Activated CD4-positive, CD25-positive, alpha-beta regulatory T cell treated with anti-CD3 and anti-CD28 coated beads, Interleukin-2, amount 50 U/mL, for 72 hours (primary cell): ENCODE measurements around the gene GNAQ.

Experiments used
- DNase-seq: peaks from one replicate; pipeline ENCODE4 v3.0.0; 2021

GNAQ gene

GRCh38 chr9:77807846-77808750 is 223.5 kb downstream of the GNAQ start:
- no peak for DNase-seq

- no peak for DNase-seq
Observed at GRCh38 chr9:77807281-77807683, 224.3 kb downstream of the GNAQ start.

- DNase-seq = no peak
Observed at GRCh38 chr9:77806741-77807140, 224.9 kb downstream of the GNAQ start.

- no peak for DNase-seq
Observed at GRCh38 chr9:77805810-77806209, 225.8 kb downstream of the GNAQ start.

- DNase-seq = no peak
Observed at GRCh38 chr9:77803423-77803822, 228.2 kb downstream of the GNAQ start.

GRCh38 chr9:77802515-77803293 is 228.9 kb downstream of the GNAQ start:
- DNase-seq = no peak

- DNase-seq = no peak
Observed at GRCh38 chr9:77802064-77802463, 229.5 kb downstream of the GNAQ start.

- no peak for DNase-seq
Observed at GRCh38 chr9:77800924-77801551, 230.6 kb downstream of the GNAQ start.

GRCh38 chr9:77798140-77798539 is 233.5 kb downstream of the GNAQ start:
- DNase-seq = no peak

GRCh38 chr9:77794985-77795384 is 236.6 kb downstream of the GNAQ start:
- no peak for DNase-seq

GRCh38 chr9:77793849-77794248 is 237.8 kb downstream of the GNAQ start:
- no peak for DNase-seq

GRCh38 chr9:77789891-77790290 is 241.7 kb downstream of the GNAQ start:
- no peak for DNase-seq

- no peak for DNase-seq
Observed at GRCh38 chr9:77785341-77785740, 246.3 kb downstream of the GNAQ start.

GRCh38 chr9:77783518-77783917 is 248.1 kb downstream of the GNAQ start:
- no peak for DNase-seq

- DNase-seq = no peak
Observed at GRCh38 chr9:77779010-77779409, 252.6 kb downstream of the GNAQ start.

GRCh38 chr9:77773381-77773780 is 258.2 kb downstream of the GNAQ start:
- no peak for DNase-seq

GRCh38 chr9:77772646-77773045 is 259.0 kb downstream of the GNAQ start:
- DNase-seq = no peak

- no peak for DNase-seq
Observed at GRCh38 chr9:77771171-77771570, 260.4 kb downstream of the GNAQ start.

- DNase-seq = no peak
Observed at GRCh38 chr9:77770340-77770739, 261.3 kb downstream of the GNAQ start.

- DNase-seq = no peak
Observed at GRCh38 chr9:77769246-77769645, 262.4 kb downstream of the GNAQ start.

- no peak for DNase-seq
Observed at GRCh38 chr9:77766587-77766986, 265.0 kb downstream of the GNAQ start.

GRCh38 chr9:77765781-77766259 is 265.8 kb downstream of the GNAQ start:
- DNase-seq = no peak
